ENCODE data around the gene KCNAB2.

- no peak for TF ChIP-seq CTCF (IDR thresholded peaks at IDR 0.05)
- TF ChIP-seq AFF4 (CRISPR knock-in tag; IDR thresholded peaks at IDR 0.05; ENCODE audit: borderline replicate concordance) = no peak
- TF ChIP-seq ATF3 (CRISPR knock-in tag; conservative IDR thresholded peaks at IDR 0.05) = no peak
Observed at GRCh38 chr1:6037338-6037762, 8.3 kb upstream of the KCNAB2 start.

Data from WTC11 (cell line).